GM21528 (cell line): ENCODE measurements around the gene CRYL1.

Experiments used
- ATAC-seq: cut with Tn5 transposase; IDR thresholded peaks from one replicate; pipeline ENCODE4 v1.9.1; 2021; ENCODE audit warnings: mild to moderate bottlenecking, moderate library complexity; ENCODE audit not compliant: unreplicated experiment, low FRiP score

The CRYL1 gene

DNA sequence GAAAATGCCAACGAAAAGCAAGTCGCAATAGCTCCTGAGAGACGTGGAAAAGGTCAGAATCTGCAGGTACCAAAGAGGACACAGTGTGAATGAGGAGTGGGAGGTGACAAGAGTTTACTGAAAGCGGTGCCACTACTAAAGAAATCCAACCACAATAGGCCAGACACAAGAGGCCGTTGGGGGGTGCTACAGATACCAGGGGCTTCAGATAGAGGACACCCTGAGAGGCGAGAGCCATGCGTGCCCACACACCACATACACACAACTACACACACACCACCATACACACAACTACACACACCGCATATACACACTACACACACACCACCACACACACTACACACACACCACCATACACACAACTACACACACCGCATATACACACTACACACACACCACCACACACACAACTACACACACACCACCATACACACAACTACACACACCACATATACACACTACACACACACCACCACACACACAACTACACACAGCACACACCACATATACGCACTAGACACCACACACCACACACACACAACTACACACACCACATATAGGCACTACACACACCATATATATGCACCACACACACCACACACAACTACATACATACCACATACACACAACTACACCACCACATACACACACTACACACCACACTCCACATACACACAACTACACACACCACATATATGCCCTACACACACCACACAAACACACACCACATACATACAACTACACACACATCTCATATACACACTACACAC lies 28.5 kb downstream of the CRYL1 start:
- ATAC-seq: no peak

GRCh38 chr13:20495087-20496023 lies 30.3 kb downstream of the CRYL1 start:
- peak; percentile 62 for ATAC-seq

- ATAC-seq: no peak
Measured at GRCh38 chr13:20494656-20495055, 31.0 kb downstream of the CRYL1 start.

GRCh38 chr13:20492641-20493040 lies 33.0 kb downstream of the CRYL1 start:
- ATAC-seq: no peak

DNA sequence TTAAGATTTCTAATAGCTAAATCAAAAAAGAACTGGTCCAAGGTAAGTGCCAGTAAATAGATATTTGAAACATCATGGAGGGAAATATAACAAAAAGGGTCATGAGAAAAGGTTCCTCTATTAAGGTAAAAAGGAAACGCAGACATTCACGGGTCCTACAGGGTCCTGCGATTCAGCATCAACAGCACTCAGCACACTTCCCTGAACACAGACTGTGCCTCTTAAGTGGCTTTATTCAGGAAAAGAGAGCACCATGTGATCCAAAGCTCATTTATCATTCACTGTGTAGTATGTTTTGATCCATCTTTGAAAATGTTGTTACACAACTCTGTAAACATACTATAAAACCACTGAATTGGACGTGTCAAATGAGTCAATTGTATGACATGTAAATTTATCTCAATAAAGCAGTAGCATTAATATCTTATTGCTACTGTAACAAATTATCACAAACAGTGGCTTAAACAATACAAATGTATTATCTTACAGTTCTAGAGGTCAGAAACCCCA lies 33.7 kb downstream of the CRYL1 start:
- no peak for ATAC-seq

DNA sequence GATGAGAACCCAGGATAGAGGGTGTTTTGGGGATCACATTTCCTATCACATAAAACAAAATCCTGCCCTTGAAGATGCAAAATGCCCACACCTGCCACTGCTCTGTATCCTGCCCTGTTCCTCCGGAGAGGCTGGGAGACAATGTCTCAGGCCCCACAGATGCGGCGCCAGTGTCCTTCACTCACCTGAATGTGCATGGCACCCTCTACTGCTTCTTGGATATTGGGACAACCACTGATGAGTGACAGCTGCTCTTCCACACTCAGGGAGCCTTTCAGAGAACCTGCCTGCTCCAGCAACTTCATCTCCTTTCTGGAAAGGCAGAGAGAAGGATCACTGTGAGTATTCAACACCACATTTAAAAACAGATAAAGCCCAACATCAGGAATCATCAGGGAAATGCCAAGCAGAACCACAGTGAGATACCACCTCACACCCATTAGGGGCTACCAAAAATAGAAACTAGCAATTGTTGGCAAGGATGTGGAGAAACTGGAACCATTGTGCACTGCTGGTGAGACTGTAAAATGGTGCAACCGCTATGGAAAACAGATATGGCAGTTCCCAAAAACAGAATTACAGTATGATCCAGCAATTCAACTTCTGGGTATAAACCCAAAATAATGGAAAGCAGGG lies 36.4 kb downstream of the CRYL1 start:
- ATAC-seq: no peak

- no peak for ATAC-seq
Measured at GRCh38 chr13:20487927-20488326, 37.7 kb downstream of the CRYL1 start.

- ATAC-seq: no peak
Measured at GRCh38 chr13:20482787-20483186, 42.9 kb downstream of the CRYL1 start.

- ATAC-seq: no peak
Measured at GRCh38 chr13:20482275-20482761, 43.3 kb downstream of the CRYL1 start.

- ATAC-seq: no peak
Measured at GRCh38 chr13:20477394-20477793, 48.3 kb downstream of the CRYL1 start.

DNA sequence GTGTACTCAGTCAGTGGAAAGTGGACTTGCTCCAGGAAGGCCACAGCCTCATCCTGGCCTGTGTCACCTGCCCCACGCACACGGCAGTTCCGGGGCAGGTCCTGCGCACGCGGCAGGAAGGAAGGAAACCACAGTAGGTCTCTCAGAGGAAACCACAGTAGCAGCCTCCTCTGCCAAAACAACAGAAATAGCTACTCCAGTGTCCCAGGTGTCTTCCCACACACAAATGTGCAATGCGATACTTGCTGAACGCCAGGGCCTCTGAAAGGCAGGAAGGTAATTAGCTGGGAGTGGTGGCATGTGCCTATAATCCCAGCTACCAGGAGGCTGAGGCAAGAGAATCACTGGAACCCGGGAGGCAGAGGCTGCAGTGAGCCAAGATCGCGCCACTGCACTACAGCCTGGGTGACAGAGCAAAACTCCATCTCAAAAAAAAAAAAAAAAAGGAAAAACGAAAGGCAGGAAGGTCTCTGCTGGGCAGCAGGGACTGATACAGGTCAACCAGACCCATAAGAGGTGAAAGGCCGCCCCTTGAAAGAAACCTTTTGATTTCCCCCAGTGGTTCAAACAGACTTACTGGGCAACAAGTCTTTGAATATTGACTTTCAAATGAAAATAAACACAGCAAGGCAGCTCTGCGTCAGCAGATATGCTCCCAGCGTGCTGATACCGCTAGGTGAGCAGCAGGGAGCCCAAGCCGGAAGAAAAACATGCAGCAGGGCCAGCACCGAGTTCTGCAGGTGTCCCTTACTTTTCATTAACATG lies 49.5 kb downstream of the CRYL1 start:
- ATAC-seq: peak; percentile 93

- no peak for ATAC-seq
Measured at GRCh38 chr13:20474515-20474914, 51.1 kb downstream of the CRYL1 start.

- ATAC-seq: no peak
Measured at GRCh38 chr13:20473888-20474287, 51.8 kb downstream of the CRYL1 start.

GRCh38 chr13:20473139-20473538 lies 52.5 kb downstream of the CRYL1 start:
- no peak for ATAC-seq

GRCh38 chr13:20472531-20472930 lies 53.1 kb downstream of the CRYL1 start:
- no peak for ATAC-seq

DNA sequence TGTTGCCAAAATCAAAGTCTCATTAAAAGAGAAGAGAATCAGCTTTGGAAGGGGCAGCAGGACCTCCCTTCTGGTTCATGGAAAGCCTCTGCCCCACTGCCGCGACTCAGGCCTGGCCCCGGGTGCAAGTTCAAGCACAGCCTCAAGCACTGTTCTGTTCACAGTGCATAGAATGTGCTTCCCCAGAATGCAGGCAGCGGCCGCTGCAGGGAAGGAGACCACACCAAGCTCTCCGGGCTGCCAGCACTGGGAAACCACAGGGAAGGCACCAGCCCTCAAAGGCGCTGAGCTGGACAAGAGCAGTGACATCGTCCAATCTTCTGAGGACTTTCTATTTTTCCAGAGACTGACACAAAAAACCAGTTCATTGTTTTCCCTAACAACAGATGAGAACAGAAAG lies 55.5 kb downstream of the CRYL1 start:
- ATAC-seq: no peak

DNA sequence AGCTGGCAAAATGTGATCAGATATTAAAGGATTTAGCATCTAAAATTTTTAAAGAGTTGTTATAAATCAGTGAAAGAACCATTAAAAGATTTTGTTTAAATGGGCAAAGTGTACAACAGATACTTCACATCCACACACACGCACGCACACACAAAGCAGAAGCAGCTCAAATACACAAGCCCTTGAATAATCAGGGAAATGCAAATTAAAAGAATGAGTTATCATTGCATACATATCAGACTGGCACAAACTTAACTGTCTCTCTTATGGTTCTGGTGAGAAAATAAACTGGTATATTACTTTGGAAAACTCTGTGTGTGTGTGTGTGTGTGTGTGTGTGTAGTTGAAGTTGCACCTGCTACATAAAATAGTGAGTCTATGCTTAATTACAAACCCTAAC lies 59.3 kb downstream of the CRYL1 start:
- no peak for ATAC-seq

GRCh38 chr13:20465218-20465879 lies 60.3 kb downstream of the CRYL1 start:
- no peak for ATAC-seq

DNA sequence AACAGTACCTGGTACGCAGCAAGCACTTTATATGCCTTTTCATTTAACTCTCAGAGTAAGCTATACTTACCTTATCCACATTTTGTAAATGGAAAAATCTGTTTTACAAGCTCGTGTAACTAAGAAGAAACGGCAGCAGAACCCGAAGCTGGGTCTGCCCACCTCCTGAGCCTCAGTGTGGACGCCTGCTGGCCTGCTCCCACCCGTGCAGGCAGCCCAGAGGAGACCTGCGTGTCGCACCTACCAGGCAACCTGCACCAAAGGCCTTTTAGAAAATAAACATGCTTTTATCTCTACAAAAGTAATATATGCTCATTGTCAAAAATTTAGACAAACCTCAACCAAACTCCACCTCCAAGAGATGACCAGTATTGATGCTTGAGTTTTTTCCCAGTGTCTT lies 62.7 kb downstream of the CRYL1 start:
- no peak for ATAC-seq

- ATAC-seq: no peak
Measured at GRCh38 chr13:20462533-20462915, 63.1 kb downstream of the CRYL1 start.
